Measurements from ENCODE around the gene HDGFL3.

The HDGFL3 gene

DNA sequence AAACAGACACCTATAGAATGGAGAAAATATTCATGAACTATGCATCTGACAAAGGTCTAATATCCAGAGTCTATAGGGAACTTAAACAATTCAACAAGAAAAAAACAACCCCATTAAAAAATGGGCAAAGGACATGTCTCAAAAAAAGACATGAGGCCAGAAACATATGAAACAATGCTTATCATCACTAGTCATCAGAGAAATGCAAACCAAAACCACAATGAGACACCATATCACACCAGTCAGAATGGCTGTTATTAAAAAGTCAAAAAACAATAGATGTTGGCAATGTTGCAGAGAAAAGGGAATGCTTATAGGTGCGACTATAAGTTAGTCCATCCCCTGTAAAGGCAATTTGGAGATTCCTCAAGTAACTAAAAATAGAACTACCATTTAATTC, 11.4 kb upstream of the HDGFL3 start:
- DNase-seq (ENCODE audit: low read depth), result no peak
- TF ChIP-seq, protein P1, sequence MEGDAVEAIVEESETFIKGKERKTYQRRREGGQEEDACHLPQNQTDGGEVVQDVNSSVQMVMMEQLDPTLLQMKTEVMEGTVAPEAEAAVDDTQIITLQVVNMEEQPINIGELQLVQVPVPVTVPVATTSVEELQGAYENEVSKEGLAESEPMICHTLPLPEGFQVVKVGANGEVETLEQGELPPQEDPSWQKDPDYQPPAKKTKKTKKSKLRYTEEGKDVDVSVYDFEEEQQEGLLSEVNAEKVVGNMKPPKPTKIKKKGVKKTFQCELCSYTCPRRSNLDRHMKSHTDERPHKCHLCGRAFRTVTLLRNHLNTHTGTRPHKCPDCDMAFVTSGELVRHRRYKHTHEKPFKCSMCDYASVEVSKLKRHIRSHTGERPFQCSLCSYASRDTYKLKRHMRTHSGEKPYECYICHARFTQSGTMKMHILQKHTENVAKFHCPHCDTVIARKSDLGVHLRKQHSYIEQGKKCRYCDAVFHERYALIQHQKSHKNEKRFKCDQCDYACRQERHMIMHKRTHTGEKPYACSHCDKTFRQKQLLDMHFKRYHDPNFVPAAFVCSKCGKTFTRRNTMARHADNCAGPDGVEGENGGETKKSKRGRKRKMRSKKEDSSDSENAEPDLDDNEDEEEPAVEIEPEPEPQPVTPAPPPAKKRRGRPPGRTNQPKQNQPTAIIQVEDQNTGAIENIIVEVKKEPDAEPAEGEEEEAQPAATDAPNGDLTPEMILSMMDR (conservative IDR thresholded peaks at IDR 0.05; ENCODE audit: low read length), result no peak

DNA sequence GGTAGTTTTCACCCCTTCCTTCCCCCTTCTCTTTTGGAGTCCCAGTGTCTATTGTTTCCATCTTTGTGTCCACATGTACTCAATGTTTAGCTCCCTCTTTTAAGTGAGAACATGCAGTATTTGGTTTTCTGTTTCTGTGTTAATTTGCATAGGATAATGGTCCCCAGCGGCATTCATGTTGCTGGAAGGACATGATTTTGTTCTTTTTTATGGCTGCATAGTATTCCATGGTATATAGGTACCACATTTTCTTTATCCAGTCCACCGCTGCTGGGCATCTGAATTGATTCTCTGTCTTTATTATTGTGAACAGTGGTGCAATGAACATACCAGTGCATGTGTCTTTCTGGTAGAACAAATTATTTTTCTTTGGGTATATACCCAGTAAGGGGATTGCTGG, 7.7 kb upstream of the HDGFL3 start:
- DNase-seq (ENCODE audit: low read depth), result no peak
- H3K4me3 ChIP-seq (ENCODE audit: low read length), result no peak overlapping the region
- TF ChIP-seq, protein P1 (conservative IDR thresholded peaks at IDR 0.05; ENCODE audit: low read length), result no peak

More for the DNA sequence above, 11.4 kb upstream of the HDGFL3 start:
- H3K4me3 ChIP-seq (ENCODE audit: low read length), result no peak overlapping the region

DNA sequence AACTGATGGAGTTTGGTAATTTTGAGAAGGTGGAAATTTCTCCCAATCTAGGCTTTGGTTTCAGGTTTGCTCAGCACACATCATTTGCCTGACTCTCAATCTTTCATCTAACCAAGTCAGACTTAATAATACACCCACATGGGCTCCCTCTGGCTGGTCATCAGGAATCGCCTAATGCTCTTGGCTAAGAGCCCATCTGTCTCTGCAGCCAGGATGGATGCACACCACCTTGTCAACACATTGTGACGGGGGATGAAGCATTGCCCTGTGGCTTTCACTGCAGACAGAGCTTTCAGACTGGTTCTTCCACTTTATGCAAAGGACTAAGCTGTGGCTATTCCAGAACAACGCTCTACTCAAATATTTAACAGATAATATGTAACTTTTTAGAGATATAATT, 3.0 kb upstream of the HDGFL3 start:
- peak; percentile 69 for DNase-seq (ENCODE audit: low read depth)
- TF ChIP-seq, protein P1 (conservative IDR thresholded peaks at IDR 0.05; ENCODE audit: low read length), result no peak
- no peak overlapping the region for H3K4me3 ChIP-seq (ENCODE audit: low read length)

DNA sequence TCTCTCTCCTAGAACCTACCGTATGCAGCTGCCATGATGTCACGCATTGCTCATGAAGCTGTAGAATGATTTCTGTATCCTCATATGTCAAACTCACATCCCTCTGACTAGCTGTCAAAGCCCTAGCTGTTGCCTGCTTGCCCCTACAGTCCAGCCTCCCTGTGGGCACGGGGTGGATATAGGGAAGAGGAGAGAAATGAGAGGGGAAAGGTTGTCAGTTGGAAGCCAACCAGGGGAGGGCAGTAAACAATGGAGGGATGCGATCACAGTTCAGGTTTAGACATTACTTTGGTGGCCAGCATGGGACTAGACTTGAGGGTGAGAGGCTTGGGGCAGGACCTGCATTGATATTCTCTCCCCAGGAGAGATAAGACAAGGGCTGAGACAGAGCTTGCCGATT, 1.7 kb upstream of the HDGFL3 start:
- no peak overlapping the region for H3K4me3 ChIP-seq (ENCODE audit: low read length)
- TF ChIP-seq, protein P1 (conservative IDR thresholded peaks at IDR 0.05; ENCODE audit: low read length), result no peak
- DNase-seq (ENCODE audit: low read depth), result no peak

DNA sequence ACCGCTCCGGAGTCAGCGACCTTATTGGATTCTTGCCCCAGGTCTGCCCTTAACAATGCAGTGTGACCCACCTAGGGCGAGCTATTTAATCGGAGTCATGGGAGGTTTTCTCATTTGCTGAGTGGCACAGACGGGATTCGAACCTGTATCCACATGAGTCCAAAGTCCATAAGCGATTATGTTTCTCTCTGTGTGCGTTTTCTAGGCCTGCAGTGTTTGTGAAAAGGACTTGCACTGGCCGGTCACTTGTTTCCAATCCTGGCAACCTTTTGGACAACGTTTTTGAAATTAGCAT, 691 bp upstream of the HDGFL3 start:
- TF ChIP-seq, protein P1 (conservative IDR thresholded peaks at IDR 0.05; ENCODE audit: low read length), result no peak
- no peak for DNase-seq (ENCODE audit: low read depth)
- peak overlapping the region; percentile 70 for H3K4me3 ChIP-seq (ENCODE audit: low read length)

DNA sequence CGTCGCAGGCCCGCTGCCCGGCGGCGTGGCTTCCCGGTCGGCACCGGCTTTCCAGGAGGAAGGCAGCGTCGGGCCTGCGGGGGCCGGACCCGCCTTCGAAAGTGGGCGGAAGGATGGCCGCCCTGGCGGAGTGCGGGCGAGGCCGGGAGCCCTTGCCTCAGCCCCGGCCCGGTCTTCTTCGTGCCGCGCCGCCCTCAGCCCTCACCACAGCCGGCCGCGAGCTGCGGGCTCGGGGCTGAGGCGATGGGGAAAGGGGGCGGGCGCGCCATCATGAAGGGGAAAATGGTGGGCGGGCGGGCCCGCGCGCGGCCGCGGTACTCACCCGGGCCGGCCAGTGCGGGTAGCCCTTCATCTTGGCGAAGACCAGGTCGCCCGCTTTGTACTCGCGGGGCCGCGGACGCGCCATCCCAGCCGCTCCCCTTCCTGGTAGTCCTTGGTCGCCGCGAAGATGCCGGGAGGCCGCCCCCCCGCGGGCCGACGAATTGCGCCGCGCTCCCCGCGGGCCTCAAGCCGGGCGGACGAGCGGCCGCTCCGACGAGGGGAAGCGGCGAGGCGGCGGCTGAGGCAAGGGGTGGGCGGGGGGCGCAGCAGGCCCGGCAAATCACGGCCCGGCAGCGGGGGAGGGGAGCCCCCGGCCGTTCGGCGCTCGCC, 489 bp downstream of the HDGFL3 start:
- peak; percentile 29 for DNase-seq (ENCODE audit: low read depth)
- TF ChIP-seq, protein P1 (conservative IDR thresholded peaks at IDR 0.05; ENCODE audit: low read length), result no peak
- peak overlapping the region; percentile 70 for H3K4me3 ChIP-seq (ENCODE audit: low read length)

DNA sequence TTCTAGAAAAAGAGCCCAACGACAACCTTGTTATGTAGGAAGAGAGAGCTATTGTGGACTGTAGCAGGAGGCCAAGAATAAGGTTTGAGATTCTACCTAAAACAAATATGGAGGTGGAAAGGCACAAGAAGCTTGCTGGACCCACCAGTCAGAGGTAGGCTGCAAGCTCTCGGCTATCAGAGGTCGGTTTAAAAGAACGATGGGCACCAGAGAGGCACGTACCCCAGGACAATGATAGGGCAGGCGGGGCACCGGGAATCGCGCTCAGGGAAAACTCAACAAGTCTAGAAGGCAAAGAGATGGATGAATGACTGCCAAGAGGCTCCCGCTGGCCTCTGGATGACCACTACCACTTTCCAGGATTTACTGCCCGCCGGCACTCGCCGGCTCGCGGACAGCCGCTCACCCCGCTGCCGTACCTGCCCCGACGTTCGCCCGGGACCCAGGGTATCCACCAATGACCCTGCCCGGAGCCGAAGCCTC, 1.1 kb downstream of the HDGFL3 start:
- no peak for DNase-seq (ENCODE audit: low read depth)
- TF ChIP-seq, protein P1 (conservative IDR thresholded peaks at IDR 0.05; ENCODE audit: low read length), result no peak
- peak overlapping the region; percentile 70 for H3K4me3 ChIP-seq (ENCODE audit: low read length)
